Right lung (tissue), 5 donors: Measurements from ENCODE around the gene SNAPC4. TPM values are rescaled to one million over a fixed set of nuclear protein-coding genes. Genes with fewer than 3 reads are reported as not detected.

Source experiments
- DNase-seq, 2 donors: peaks; one replicate each; pipeline ENCODE4 v3.0.0-alpha.2; 2013
- polyA plus RNA-seq, 5 donors: library from polyadenylated mRNA; unstranded; fragments of 120-200 nt; gene quantifications; one replicate each; pipeline versions ENCODE4 v1.2.1 to v1.2.3, GENCODE V29; 2013; ENCODE audit warnings: inconsistent platforms in 1 of 5, low replicate concordance in 1 of 5; ENCODE audit not compliant: insufficient read length in 5 of 5, insufficient read depth in 1 of 5

Gene SNAPC4
- polyA plus RNA-seq, 5 donors, result 9.7 to 12.9 (median 11.6) TPM

DNA sequence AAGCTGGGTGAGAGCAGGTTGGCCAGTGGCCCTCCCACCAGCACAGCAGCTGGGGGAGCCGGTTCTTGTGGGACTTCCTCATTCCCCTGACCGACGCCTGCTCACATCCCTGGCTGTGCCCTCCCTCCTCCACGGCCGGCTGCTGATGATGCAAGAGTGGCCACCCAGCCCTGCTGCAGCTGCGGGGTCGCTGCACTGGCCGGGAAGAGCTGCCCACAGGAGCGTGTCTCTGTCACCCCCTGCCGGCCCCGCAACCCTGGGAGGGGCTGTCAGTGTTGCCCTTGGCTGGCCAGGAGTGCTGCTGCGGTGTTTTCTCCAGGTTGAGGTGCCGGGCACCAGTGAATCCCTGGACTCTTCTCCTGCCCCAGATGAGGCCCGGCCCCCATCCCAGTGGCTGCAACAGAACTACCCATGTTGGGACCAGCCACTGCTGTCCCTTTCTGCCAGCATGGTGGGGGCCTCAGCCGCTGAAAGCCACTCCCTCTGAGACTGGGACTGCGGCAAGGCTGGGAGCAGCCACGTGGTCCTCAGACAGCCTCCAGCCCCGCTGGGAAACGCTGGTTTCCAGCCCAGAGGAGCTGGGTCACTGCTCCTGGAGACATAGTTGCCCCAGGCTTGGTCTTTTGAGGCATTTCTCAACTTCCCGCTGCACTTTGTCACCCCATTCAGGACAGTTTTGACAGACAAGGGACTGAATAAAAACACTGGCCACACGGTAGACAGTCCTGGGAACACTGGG, 27.2 kb downstream of the SNAPC4 start:
- peak; percentile 48 to 60 for DNase-seq

DNA sequence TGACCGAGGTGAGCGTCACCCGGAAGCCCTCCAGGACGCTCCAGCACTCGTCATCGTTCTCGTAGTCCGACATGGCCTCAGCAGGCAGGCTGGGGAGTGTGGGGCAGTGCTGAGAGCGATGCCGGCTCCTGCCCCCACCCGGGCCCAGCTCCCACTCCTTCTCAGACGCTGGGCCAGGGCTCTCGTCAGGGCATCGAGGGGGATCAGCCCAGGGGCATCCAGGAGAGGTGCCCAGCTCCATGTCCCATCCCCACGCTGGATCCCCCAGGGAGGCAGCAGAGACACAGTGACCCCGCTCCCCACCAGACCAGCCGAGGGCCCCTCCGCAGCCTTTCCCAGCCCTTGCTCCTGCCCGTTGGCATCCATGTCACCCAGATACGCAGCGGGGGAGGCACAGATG, 28.0 kb downstream of the SNAPC4 start:
- DNase-seq, result no peak

- no peak for DNase-seq
These were observed 28.5 kb downstream of the SNAPC4 start for GRCh38 chr9:136371533-136371880.

DNA sequence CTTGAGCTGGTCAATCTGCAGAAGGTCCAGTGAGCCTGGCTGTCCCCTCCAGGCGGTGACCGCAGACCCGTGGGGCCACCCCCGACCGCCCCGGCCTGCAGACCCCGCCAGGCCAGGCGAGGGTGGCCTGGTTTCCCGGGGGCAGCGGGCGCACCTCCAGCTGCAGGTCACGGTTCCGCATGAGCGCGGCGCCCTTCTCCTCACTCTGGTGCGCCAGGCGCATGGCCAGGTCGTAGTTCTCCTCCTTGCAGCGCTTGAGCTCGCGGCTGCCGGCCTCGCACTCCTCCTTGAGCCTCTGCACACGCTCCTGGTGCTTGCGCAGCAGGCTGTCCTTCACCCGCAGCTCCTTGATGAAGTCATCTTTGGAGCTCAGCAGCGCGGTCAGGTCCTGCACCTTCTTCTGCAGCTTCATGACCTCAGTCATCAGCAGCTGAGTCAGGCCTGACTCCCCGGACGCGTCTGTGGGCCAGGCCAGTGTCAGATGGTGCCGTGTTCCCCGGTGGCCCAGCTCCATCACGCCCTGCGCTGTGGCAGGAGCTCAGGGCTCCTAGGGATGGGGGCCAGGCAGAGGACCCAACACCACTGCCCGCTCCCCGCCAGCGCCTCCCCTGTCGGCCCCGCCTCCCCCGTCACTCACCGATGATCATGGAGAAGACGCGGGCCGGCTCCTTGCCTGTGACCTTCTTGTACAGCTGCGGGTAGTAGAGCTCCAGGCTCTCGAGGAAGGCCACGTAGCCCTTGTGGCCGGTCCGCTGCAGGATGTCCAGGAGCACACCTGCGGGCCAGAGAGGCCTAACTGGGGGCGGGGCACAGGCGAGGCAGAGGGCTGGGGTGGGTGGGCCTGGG, 29.1 kb downstream of the SNAPC4 start:
- no peak for DNase-seq

- no peak for DNase-seq
These were observed 29.9 kb downstream of the SNAPC4 start for GRCh38 chr9:136370037-136370436.

DNA sequence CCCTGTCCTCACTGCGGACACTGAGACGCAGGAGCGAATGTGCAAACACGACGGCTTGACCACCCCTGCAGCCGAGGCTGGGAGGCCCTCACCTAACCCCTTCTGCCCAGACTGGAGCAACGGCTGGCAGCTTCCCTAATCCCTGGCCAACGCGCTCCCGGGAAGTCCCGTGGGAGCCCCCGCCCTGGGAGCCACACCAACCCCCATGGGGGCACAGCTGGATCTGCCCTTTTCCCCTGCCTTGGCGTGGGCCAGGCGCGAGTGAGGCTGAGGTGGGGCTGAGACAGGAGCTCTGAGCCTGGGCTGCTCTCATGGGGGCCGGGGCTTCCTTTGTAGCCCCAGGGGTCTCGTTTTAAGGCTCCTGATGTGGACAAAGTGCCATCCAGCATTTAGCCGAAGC, 31.8 kb downstream of the SNAPC4 start:
- DNase-seq, result no peak

DNA sequence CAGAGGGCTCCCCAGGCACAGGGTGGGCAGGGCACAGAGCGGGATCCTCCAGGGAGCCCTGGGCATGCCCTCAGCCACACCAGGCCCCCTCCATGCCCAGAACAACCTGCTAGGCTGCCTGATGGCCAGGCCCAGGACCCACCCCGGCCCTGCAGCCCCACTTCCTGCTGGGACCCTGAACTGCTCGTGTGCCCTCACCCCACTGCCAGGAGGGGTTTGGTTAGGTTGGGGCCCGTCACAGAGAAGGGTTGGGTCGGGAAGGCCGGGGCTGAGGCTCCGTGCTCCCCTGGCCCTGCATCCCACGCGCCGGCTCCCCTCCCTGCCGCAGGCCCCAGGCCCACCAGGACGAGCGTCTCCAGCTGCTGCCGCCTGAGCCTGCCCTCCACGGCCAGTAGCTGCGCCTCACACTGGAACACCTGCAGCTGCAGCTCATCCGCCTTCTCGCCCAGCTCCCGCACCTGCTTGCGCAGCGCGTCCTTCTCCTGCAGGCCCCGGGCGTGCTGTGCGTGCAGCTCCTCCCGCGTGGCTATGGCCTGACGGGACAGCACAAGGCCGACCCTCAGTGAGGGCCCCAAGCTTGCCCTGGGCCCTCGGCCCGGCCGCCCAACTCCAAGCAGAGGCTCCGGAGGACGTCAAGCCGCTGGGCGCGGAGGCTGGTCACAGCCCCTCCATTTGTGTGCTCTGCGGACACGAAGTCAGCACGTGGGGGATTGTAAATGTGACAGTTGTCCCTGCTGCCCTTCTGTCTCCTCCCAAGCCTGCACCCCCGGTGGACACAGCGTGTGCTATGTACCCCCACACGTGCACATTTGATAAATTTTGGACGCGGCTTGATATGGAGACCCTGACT, 32.4 kb downstream of the SNAPC4 start:
- DNase-seq, result no peak

GRCh38 chr9:136366826-136367225, 33.1 kb downstream of the SNAPC4 start:
- DNase-seq, result no peak

DNA sequence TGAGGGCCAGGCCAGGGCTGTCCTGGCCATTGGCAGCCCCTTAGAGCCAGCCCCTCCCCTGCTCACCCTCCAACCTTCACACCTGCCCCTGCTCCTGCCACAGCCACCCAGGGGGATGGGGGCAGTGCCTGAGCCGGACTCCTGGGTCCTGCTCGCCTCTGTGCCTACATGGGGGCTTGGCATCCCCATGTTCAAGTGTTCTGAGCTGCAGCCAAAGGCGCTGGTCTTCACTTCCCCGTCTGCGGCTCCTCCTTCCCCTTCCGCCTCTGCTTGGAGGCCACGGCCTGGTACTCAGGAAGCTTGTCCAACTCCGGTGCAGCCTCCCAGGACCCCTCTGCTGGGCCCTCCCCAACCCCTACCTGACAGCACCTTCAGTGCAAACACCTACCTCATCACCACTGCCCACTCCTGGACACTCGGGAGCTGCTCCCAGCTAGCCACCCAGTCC, 34.2 kb downstream of the SNAPC4 start:
- no peak for DNase-seq

DNA sequence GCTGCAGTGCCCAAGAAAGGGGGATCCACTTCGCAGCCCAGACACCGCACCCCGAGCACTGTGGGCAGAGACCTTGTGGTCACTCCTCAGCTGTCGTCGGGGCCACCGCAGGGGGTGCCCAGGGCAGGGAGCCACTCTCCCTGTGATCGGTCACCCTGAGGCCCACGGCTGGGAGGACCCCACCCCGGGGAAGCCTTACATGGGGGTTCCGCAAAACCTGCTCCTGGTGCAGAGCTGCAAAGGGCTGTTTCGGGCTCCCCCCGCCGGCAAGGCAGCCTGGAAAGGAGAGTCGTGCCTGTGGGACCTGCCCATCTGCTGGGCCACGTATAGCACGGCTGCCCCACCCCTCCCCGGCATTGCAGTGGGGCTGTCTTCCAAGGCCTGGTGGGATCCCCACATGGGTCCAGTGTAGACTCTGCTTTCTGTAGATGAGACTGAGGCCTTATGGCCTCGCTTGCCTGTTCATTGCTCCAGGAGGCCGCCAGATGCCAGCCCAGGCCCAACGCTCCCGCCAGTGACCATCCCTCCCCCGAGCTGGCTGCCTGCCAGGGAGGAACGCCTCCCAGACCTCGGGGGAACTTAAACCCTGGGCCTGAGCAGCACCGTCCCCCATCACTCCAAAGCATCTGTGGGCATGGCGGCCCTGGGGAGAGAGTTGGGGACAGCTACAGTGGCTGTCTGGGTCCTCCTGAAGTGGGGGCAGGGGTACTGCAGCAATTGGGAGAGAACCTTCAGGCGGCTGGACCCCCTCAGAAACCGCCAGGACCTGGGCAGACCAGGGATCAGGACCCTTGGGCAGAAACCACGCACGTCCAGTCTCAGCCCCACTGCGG, 34.8 kb downstream of the SNAPC4 start:
- DNase-seq, result no peak

DNA sequence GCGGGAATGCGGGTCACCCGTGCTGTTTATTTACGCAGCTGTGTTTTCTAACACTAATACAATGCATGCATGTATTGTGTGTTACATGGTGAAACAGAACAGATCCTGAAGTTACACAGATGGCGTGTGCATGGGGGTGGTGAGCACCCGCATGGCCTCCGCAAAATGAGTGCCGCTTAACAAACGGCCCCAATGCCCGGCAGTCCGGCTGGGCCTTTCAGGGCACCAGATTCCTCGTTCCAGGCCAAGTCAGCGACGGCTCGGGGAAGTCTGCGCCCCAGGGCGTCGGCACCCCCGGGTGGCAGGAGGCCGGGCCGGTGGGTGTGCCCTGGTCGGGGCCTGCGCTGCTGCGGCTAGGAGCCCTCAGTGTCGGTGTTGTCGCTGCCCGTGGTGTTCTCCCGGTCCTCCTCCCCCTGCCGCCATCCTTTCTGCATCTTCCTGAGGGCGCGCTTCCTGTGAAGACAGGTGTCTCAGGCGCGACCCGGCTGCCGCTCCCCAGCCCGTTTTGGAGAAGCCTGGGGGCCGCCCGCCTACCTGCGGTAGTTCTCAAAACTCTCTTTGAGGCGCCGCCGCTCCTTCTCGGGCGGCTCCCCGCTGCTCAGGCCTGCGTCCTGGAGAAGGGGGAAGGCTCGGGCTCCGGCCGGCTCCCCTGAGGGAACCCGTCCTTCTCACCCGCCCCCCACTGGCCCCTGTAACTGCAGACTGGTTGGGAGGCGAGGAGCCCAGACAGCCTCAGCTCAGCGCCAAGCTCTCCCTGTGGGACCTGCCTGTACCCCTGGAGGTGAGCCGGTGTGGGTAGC, 35.8 kb downstream of the SNAPC4 start:
- no peak for DNase-seq

DNA sequence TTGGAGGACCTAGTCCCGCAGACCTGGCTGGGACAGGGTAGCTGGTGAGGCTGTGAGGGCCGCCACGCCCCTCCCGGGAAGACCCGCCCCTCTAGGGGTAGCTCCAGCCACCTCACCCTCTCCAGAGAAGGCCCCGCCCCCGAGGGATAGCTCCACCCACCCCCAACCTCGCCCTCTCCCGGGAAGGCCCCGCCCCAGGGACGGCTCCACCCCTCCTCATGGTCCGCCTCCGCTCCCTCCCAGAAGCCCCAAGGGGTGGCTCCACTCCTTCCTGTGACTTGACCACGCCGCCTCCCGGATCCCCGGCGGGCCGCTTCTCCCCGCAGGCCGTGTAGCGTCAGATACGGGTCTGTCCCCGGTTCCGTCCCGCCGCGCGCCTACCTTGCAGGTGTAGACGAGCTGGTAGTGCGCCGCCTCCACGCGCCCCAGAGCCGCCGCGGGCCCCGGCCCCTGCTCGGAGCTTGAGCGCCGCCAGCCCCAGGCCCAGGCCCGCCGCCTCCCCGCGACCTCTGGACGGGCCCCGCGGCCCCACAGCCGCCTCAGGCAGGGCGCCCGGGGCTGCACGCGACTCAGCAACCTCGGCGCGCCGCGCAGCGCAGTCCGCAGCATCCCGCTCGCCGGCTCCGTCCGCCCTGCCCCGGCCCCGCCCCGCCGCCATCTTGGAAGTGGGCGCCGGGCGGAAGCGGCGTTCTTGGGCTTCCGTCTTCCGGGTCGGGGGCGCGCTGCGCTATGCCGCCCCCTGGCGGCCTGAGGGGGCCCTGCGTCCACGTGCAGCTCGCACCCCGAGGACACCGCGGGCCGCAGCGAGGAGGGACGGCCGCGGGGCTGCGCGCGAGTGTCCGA, 36.6 kb downstream of the SNAPC4 start, which contains the start of gene DNLZ:
Gene DNLZ (minus strand): TSS at position 639 of the 843 bp plus-strand sequence. CDS start 30 bp downstream, at position 609.
- peak; percentile 88 to 89 for DNase-seq

DNA sequence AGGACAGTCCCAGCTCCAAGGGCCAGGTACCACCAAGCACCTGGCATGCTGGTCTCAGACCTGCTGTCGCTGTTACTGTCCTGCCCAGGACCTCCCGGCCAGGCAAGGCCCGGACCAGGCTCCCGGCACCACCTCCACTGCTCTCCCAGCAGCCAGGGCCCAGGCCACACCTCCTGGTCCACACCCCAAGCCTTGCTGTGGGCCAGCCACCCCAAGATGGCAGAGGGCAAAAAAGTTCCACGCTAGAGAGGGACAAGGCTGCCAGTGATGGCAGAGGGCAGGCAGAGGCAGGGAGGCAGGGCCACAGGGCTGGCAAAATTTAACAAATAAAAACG, 37.6 kb downstream of the SNAPC4 start:
- DNase-seq, result no peak

GRCh38 chr9:136361754-136362449, 38.1 kb downstream of the SNAPC4 start:
- DNase-seq, result no peak

- DNase-seq, result no peak
These were observed 38.8 kb downstream of the SNAPC4 start for GRCh38 chr9:136361047-136361753.

- no peak for DNase-seq
These were observed 39.9 kb downstream of the SNAPC4 start for GRCh38 chr9:136359774-136360718.

DNA sequence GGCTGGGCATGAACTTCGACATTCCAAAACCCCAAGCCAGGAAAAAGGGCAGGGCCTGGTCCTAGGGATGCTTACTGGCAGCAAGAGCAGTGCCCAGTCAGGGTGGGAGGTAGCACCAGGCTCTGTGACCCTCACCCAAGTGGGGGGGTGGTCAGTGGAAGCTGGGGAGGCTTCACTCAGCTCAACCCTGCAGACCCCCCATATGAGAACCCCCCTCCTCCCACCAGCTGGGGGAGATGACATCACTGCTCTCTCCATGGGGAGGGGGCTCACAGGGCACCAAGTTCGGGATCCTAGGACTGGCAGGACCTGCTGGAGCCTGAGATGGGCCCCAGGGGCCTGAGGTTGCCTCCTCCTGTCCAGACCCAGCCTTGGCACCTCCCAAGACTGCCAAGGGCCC, 41.1 kb downstream of the SNAPC4 start:
- DNase-seq, result no peak
